Neural cell (in vitro differentiated cells): ENCODE measurements around the gene TRPM3. TPM values are rescaled to one million over a fixed set of nuclear protein-coding genes. Genes with fewer than 3 reads are reported as not detected.

ENCODE experiments used
- H2AFZ ChIP-seq: fragments of 200-600, 300-800 bp; sonication (generic), shearing (Covaris generic); 2 replicates; pipeline ENCODE4 v1.6.0; 2014; ENCODE audit warnings: low read depth, mild to moderate bottlenecking, antibody characterized with exemption, low read length, moderate library complexity
- H3F3A ChIP-seq: fragments of 200-600 bp; shearing (Covaris generic); 2 replicates; pipeline ENCODE4 v1.6.1; 2016; ENCODE audit warnings: mild to moderate bottlenecking, moderate library complexity, mixed read lengths, antibody characterized with exemption, low read length; ENCODE audit not compliant: insufficient read depth, poor library complexity, severe bottlenecking
- H3K27ac ChIP-seq: fragments of 200-600, 300-800 bp; sonication (generic), shearing (Covaris generic); 2 replicates; pipeline ENCODE4 v1.5.1; 2014; ENCODE audit warnings: mild to moderate bottlenecking, low read length, moderate library complexity
- H3K27me3 ChIP-seq: fragments of 300-800, 200-600 bp; sonication (generic), shearing (Covaris generic); 2 replicates; pipeline ENCODE4 v1.6.0; 2014; ENCODE audit warnings: mild to moderate bottlenecking, low read depth, low read length, moderate library complexity; ENCODE audit not compliant: insufficient read depth
- H3K36me3 ChIP-seq: fragments of 300-800, 200-600 bp; sonication (generic), shearing (Covaris generic); 2 replicates; pipeline ENCODE4 v1.5.1; 2014; ENCODE audit warnings: mild to moderate bottlenecking, antibody characterized with exemption, low read length, moderate library complexity; ENCODE audit not compliant: insufficient read depth
- H3K4me2 ChIP-seq: fragments of 300-800, 200-600 bp; sonication (generic), shearing (Covaris generic); 2 replicates; pipeline ENCODE4 v1.6.0; 2014; ENCODE audit warnings: mild to moderate bottlenecking, low read length
- H3K4me3 ChIP-seq: fragments of 300-800, 200-600 bp; sonication (generic), shearing (Covaris generic); 2 replicates; pipeline ENCODE4 v1.5.1; 2014; ENCODE audit warnings: mild to moderate bottlenecking, low read length, moderate library complexity
- H3K79me2 ChIP-seq: fragments of 200-600 bp; shearing (Covaris generic); replicated peaks from 2 replicates; pipeline ENCODE4 v1.6.0; 2014; ENCODE audit warnings: mild to moderate bottlenecking, low read length, moderate library complexity; ENCODE audit not compliant: insufficient read depth
- H3K9ac ChIP-seq: fragments of 300-800, 200-600 bp; sonication (generic), shearing (Covaris generic); 2 replicates; pipeline ENCODE4 v1.6.1; 2016; ENCODE audit warnings: mild to moderate bottlenecking, low read length, mixed read lengths
- H3K9me2 ChIP-seq: fragments of 200-600 bp; shearing (Covaris generic); 2 replicates; pipeline ENCODE4 v1.6.1; 2016; ENCODE audit warnings: mild to moderate bottlenecking, low read length, mixed read lengths; ENCODE audit not compliant: insufficient read depth
- H3K9me3 ChIP-seq: fragments of 200-600, 300-800 bp; sonication (generic), shearing (Covaris generic); 2 replicates; pipeline ENCODE4 v1.6.1; 2016; ENCODE audit warnings: mild to moderate bottlenecking, mixed run types, low read length, moderate library complexity, mixed read lengths
- H4K20me1 ChIP-seq: fragments of 200-600 bp; shearing (Covaris generic); 2 replicates; pipeline ENCODE4 v1.6.1; 2016; ENCODE audit warnings: mild to moderate bottlenecking, mixed run types; ENCODE audit not compliant: insufficient read depth
- CTCF ChIP-seq: fragments of 450-650 bp; IDR thresholded peaks from 2 replicates; pipeline ENCODE4 v1.5.1; 2014; ENCODE audit warnings: antibody characterized with exemption, mild to moderate bottlenecking, moderate library complexity; ENCODE audit not compliant: poor library complexity, severe bottlenecking
- EP300 ChIP-seq: fragments of 450-650 bp; conservative IDR thresholded peaks from 2 replicates; pipeline ENCODE4 v1.6.1; 2014; ENCODE audit warnings: antibody characterized with exemption, mild to moderate bottlenecking, moderate library complexity; ENCODE audit not compliant: poor library complexity, severe bottlenecking
- EZH2 ChIP-seq: fragments of 200-600, 300-800 bp; shearing (Covaris generic), sonication (generic); IDR thresholded peaks from 2 replicates; pipeline ENCODE4 v1.6.1; 2014; ENCODE audit warnings: antibody characterized with exemption, low read length, borderline replicate concordance, mild to moderate bottlenecking; ENCODE audit not compliant: insufficient read depth, poor library complexity, severe bottlenecking
- MXI1 ChIP-seq: fragments of 450-650 bp; conservative IDR thresholded peaks from 2 replicates; pipeline ENCODE4 v1.6.1; 2014; ENCODE audit warnings: antibody characterized with exemption, mild to moderate bottlenecking; ENCODE audit not compliant: poor library complexity, severe bottlenecking
- POLR2AphosphoS5 ChIP-seq: IDR thresholded peaks from 2 replicates; pipeline ENCODE4 v1.6.1; 2012
- RAD21 ChIP-seq: fragments of 450-650 bp; conservative IDR thresholded peaks from 2 replicates; pipeline ENCODE4 v1.6.1; 2014; ENCODE audit warnings: antibody characterized with exemption, mild to moderate bottlenecking, moderate library complexity
- REST ChIP-seq: IDR thresholded peaks from 2 replicates; pipeline ENCODE4 v1.6.1; 2012; ENCODE audit warnings: borderline replicate concordance
- SMC3 ChIP-seq: fragments of 450-650 bp; conservative IDR thresholded peaks from 2 replicates; pipeline ENCODE4 v1.6.1; 2014; ENCODE audit warnings: antibody characterized with exemption, mild to moderate bottlenecking, moderate library complexity; ENCODE audit not compliant: poor library complexity
- TAF1 ChIP-seq: IDR thresholded peaks from 2 replicates; pipeline ENCODE4 v1.6.1; 2012; ENCODE audit warnings: low read depth
- polyA plus RNA-seq: library from polyadenylated mRNA; depleted of rRNA; stranded (reverse); fragments of >200 nt; gene quantifications from 2 replicates; pipeline ENCODE4 v1.2.3, GENCODE V29; 2014

The TRPM3 gene
- polyA plus RNA-seq, 1 donor from 2014 or later = 1.3 TPM

GRCh38 chr9:70936536-70936935 is 184.9 kb downstream of the TRPM3 start:
- H3K79me2 ChIP-seq = no peaks in the 10 kb centered on the region
- no peak overlapping the region for H3K9ac ChIP-seq
- no peaks in the 10 kb centered on the region for H3K27me3 ChIP-seq
- no peaks in the 10 kb centered on the region for H4K20me1 ChIP-seq
- no peaks in the 10 kb centered on the region for H3K9me2 ChIP-seq
- no peak overlapping the region for H3K4me3 ChIP-seq
- no peak overlapping the region for H2AFZ ChIP-seq
- H3K9me3 ChIP-seq = no peaks in the 10 kb centered on the region
- no peaks in the 10 kb centered on the region for H3F3A ChIP-seq
- H3K4me2 ChIP-seq = no peak overlapping the region
- H3K36me3 ChIP-seq = no peaks in the 10 kb centered on the region
- no peak for TF ChIP-seq EZH2
- TF ChIP-seq TAF1 = no peak
- TF ChIP-seq MXI1 = no peak
- no peak for TF ChIP-seq CTCF
- no peak for TF ChIP-seq POLR2AphosphoS5
- TF ChIP-seq REST = no peak
- no peak for TF ChIP-seq SMC3
- TF ChIP-seq RAD21 = no peak
- TF ChIP-seq EP300 = no peak
- H3K27ac ChIP-seq = no peak overlapping the region

- no peaks in the 10 kb centered on the region for H3K79me2 ChIP-seq
- no peak overlapping the region for H3K4me3 ChIP-seq
- no peak overlapping the region for H3K27ac ChIP-seq
- no peak overlapping the region for H3K4me2 ChIP-seq
- H4K20me1 ChIP-seq = no peaks in the 10 kb centered on the region
- H3K9ac ChIP-seq = no peak overlapping the region
- no peaks in the 10 kb centered on the region for H3F3A ChIP-seq
- H3K27me3 ChIP-seq = no peaks in the 10 kb centered on the region
- TF ChIP-seq REST (no peak), MXI1 (no peak), TAF1 (no peak), POLR2AphosphoS5 (no peak), EP300 (no peak), CTCF (no peak), EZH2 (no peak), SMC3 (no peak), RAD21 (no peak)
- H3K9me3 ChIP-seq = no peaks in the 10 kb centered on the region
- H3K9me2 ChIP-seq = no peaks in the 10 kb centered on the region
- no peaks in the 10 kb centered on the region for H3K36me3 ChIP-seq
- H2AFZ ChIP-seq = no peak overlapping the region
Observed at GRCh38 chr9:70935856-70936255, 185.6 kb downstream of the TRPM3 start.
